ENCODE data around the gene AAMP.

- no peak for TF ChIP-seq ZBTB26 (tag by site-specific recombination; optimal IDR thresholded peaks at IDR 0.05)
- no peak for TF ChIP-seq YY1 (tag by site-specific recombination; IDR thresholded peaks at IDR 0.05)
- TF ChIP-seq KLF10 (tag by site-specific recombination; IDR thresholded peaks at IDR 0.05) = no peak
- TF ChIP-seq ZNF704 (tag by site-specific recombination; IDR thresholded peaks at IDR 0.05) = no peak
- no peak for TF ChIP-seq ZNF266 (tag by site-specific recombination; IDR thresholded peaks at IDR 0.05; ENCODE audit: low read depth)
- TF ChIP-seq ZBTB11 (tag by site-specific recombination; conservative IDR thresholded peaks at IDR 0.05; ENCODE audit: low read depth) = no peak
- no peak for TF ChIP-seq ZNF521 (tag by site-specific recombination; IDR thresholded peaks at IDR 0.05)
Observed at GRCh38 chr2:218262237-218262600, 7.7 kb downstream of the AAMP start.

Data from HEK293 (cell line).